NB4 (cell line): ENCODE measurements around the gene COL6A5.

ENCODE experiments used
- DNase-seq: peaks from one replicate; pipeline ENCODE4 v3.0.0; 2010; ENCODE audit warnings: low read depth
- H3K4me3 ChIP-seq: one replicate; pipeline ENCODE4 v1.5.1; 2011; ENCODE audit warnings: mild to moderate bottlenecking, low read depth, low read length, moderate library complexity
- CTCF ChIP-seq: IDR thresholded peaks from one replicate; pipeline ENCODE4 v1.5.1; 2012; ENCODE audit warnings: low read depth, low read length
- MAX ChIP-seq: IDR thresholded peaks from 2 replicates; pipeline ENCODE4 v1.6.1; 2011; ENCODE audit warnings: low read depth, low read length
- MYC ChIP-seq: IDR thresholded peaks from 2 replicates; pipeline ENCODE4 v1.6.1; 2011; ENCODE audit warnings: low read depth, low read length
- POLR2A ChIP-seq: IDR thresholded peaks from 2 replicates; pipeline ENCODE4 v1.6.1; 2011; ENCODE audit warnings: mild to moderate bottlenecking; ENCODE audit not compliant: insufficient read length; ENCODE audit errors: extremely low read depth

Gene COL6A5

GRCh38 chr3:130529486-130530215 is 184.2 kb downstream of the COL6A5 start:
- TF ChIP-seq MYC: no peak
- TF ChIP-seq MAX: no peak
- no peak for TF ChIP-seq CTCF
- TF ChIP-seq POLR2A: no peak
- no peak for DNase-seq
- H3K4me3 ChIP-seq: no peak overlapping the region

GRCh38 chr3:130533247-130533646 is 187.8 kb downstream of the COL6A5 start:
- TF ChIP-seq MAX (no peak), MYC (no peak), POLR2A (no peak), CTCF (no peak)
- DNase-seq: no peak
- no peak overlapping the region for H3K4me3 ChIP-seq
